Stomach (tissue), 9 donors: Measurements from ENCODE around the gene CMTM6. TPM values are rescaled to one million over a fixed set of nuclear protein-coding genes. Genes with fewer than 3 reads are reported as not detected.

Experiments
- DNase-seq, 2 donors: peaks; one replicate each; pipeline versions ENCODE4 v3.0.0 to v3.0.0-alpha.2; 2013 to 2019
- H3K27ac ChIP-seq, 5 donors: fragments of 200-600 bp in 4 of 5; sonication (generic) in 4 of 5; one replicate each; pipeline ENCODE4 v1.5.1; 2013 to 2019; ENCODE audit warnings: mild to moderate bottlenecking in 1 of 5, moderate library complexity in 1 of 5
- H3K27me3 ChIP-seq, 3 donors: fragments of 200-600 bp; sonication (generic); one replicate each; pipeline ENCODE4 v1.5.1; 2017 to 2019; ENCODE audit warnings: mixed run types in 1 of 3
- H3K36me3 ChIP-seq, 4 donors: fragments of 200-600 bp; sonication (generic); 1 replicate in 3 of 4; 2 replicates in 1 of 4; pipeline ENCODE4 v1.5.1; 2016 to 2019
- H3K4me1 ChIP-seq, 4 donors: fragments of 200-600 bp; sonication (generic); one replicate each; pipeline ENCODE4 v1.5.1; 2016 to 2019
- H3K4me3 ChIP-seq, 4 donors: fragments of 200-600 bp; sonication (generic) in 3 of 4; one replicate each; pipeline ENCODE4 v1.5.1; 2016 to 2019; ENCODE audit warnings: mild to moderate bottlenecking in 1 of 4
- H3K9me3 ChIP-seq, 4 donors: fragments of 200-600 bp; sonication (generic); one replicate each; pipeline ENCODE4 v1.5.1; 2016 to 2019
- EP300 ChIP-seq: sonication (generic); formaldehyde crosslinking; IDR thresholded peaks from one replicate; pipeline ENCODE4 v1.6.1; 2017; ENCODE audit warnings: antibody characterized with exemption
- POLR2A ChIP-seq, 4 donors: fragments of 450-650 bp; IDR thresholded peaks; one replicate each; pipeline ENCODE4 v1.6.1; 2016; ENCODE audit warnings: antibody characterized with exemption in 4 of 4, control low read depth in 2 of 4, mild to moderate bottlenecking in 1 of 4, moderate library complexity in 1 of 4
- POLR2AphosphoS5 ChIP-seq, 3 donors: sonication (generic); formaldehyde crosslinking; IDR thresholded peaks; one replicate each; pipeline ENCODE4 v1.6.1; 2016; ENCODE audit warnings: antibody characterized with exemption in 3 of 3
- WGBS, 5 donors: extraction: QIAGEN DNeasy Blood & Tissue Kit in 3 of 5; methylation state at CpG; one replicate each; pipeline versions ENCODE4 v1.1.5 to v1.1.7; 2013 to 2018; 5-methylcytosine and 5-hydroxymethylcytosine counted together
- intact Hi-C: fragments of 100-400 bp; cut with DNase I; formaldehyde crosslinking; loops from one replicate; pipeline ENCODE4 v1.15.1; 2023; ENCODE audit warnings: low total_unique reads
- polyA plus RNA-seq, 3 donors: library from polyadenylated mRNA; stranded (reverse); fragments of 200-250 nt; gene quantifications; one replicate each; pipeline ENCODE4 v1.2.3, GENCODE V29; 2013
- total RNA-seq, 5 donors: library from RNA; depleted of rRNA; stranded (reverse); fragments of >200 nt; gene quantifications; one replicate each; pipeline versions ENCODE4 v1.1.0 to v1.2.3, GENCODE V29; 2014 to 2016
- TF ChIP-seq, protein P1 (sequence below), 7 experiments: fragments of 450-650 bp in 4 of 7; fragments of 200-600 bp in 3 of 7; sonication (generic) in 3 of 7; IDR thresholded peaks; one replicate each; pipeline ENCODE4 v1.5.1; 2016 to 2019; ENCODE audit warnings: antibody characterized with exemption in 7 of 7, control low read depth in 2 of 7, mild to moderate bottlenecking in 1 of 7
- donor health status: healthy with polysubstance abuse.
- donor health status: Bipolar disorder and iron deficiency.
- donor health status: healthy.

Gene CMTM6
- total and polyA plus RNA-seq, 8 donors: 5.8 to 133 (median 15.2) TPM

DNA sequence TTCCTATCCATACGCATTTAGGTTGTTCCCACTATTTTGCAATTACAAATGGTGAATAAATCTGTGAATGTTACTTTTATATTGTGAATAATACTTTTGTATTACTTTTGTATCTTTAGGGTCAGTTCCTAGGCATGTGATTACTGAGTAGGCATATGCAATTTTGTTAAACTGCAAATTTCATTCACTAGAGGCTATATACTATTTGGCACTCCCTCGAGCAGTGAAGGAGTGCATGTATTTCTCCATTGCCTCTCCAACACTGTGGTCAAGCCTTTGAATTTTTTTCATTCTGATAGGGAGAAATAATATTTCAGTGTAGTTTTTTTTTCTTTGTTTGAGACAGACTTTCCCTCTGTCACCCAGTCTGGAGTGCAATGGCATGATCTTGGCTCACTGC lies 8.4 kb upstream of the CMTM6 start:
- intact Hi-C loops: loop anchor here (5.0 kb wide), 1 partner anchor 151 kb away; no protein-coding TSS in a partner anchor
- Histone ChIP-seq H3K9me3 (no peaks in the 10 kb centered on the region), H3K4me1 (peaks cover 0 to 17% (median 0%) of the 10 kb centered on the region in 4 donors), H3K36me3 (no peaks in the 10 kb centered on the region), H3K27ac (no peak overlapping the region), H3K4me3 (no peak overlapping the region), H3K27me3 (no peaks in the 10 kb centered on the region)
- TF ChIP-seq EP300: no peak
- TF ChIP-seq POLR2A (IDR thresholded peaks at IDR 0.05): no peak
- no peak for TF ChIP-seq POLR2AphosphoS5 (IDR thresholded peaks at IDR 0.05)
- TF ChIP-seq, protein P1, sequence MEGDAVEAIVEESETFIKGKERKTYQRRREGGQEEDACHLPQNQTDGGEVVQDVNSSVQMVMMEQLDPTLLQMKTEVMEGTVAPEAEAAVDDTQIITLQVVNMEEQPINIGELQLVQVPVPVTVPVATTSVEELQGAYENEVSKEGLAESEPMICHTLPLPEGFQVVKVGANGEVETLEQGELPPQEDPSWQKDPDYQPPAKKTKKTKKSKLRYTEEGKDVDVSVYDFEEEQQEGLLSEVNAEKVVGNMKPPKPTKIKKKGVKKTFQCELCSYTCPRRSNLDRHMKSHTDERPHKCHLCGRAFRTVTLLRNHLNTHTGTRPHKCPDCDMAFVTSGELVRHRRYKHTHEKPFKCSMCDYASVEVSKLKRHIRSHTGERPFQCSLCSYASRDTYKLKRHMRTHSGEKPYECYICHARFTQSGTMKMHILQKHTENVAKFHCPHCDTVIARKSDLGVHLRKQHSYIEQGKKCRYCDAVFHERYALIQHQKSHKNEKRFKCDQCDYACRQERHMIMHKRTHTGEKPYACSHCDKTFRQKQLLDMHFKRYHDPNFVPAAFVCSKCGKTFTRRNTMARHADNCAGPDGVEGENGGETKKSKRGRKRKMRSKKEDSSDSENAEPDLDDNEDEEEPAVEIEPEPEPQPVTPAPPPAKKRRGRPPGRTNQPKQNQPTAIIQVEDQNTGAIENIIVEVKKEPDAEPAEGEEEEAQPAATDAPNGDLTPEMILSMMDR (IDR thresholded peaks at IDR 0.05): no peak
- 70 to 84% (median 78%) methylated on average over 2 of the region's 2 CpGs for WGBS, 5 donors
- DNase-seq: no peak

DNA sequence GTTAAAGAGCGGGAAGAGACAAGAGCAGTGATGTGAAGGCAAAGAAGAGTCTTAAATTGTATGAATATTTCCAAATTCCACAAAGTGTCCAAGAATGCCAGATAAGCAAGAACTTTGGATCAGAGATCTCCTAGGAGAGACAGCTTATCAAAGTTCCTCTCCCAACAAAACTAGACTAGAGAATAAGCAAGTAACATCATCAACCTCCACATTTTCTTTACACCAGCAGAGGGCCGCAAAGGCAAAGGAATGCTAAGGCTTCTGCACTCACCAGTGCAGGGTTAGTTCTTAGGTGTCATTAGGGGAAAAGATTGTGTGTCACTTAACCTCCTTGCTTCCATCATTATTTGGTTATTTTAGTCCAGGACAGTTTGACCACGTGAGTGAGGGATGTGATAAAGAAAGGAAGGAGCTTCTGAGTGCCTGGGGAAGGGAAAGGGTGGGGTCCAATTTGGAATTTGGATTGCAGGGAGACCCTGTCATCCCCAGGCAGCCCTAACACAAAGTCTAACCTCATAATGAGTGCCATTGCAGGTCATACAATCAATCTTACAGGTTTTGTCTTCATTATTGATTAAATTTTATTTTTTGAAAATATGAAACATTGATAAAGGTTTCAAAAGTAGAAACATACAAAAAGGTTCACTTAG lies 7.5 kb upstream of the CMTM6 start:
- Histone ChIP-seq H3K27ac (no peak overlapping the region), H3K4me1 (peaks cover 0 to 17% (median 0%) of the 10 kb centered on the region in 4 donors), H3K27me3 (no peaks in the 10 kb centered on the region), H3K4me3 (no peak overlapping the region), H3K36me3 (no peaks in the 10 kb centered on the region), H3K9me3 (no peaks in the 10 kb centered on the region)
- WGBS, 5 donors: 29 to 32% (median 31%) methylated on average over 3 of the region's 3 CpGs
- intact Hi-C loops: loop anchor here (5.0 kb wide), 1 partner anchor 152 kb away; no protein-coding TSS in a partner anchor
- TF ChIP-seq POLR2A (IDR thresholded peaks at IDR 0.05) (no peak), POLR2AphosphoS5 (IDR thresholded peaks at IDR 0.05) (peak in 1 of 3 donors; percentile 53)
- TF ChIP-seq, protein P1 (IDR thresholded peaks at IDR 0.05): peak in 5 of 7 experiments; percentile 49 to 80 (median 64)
- DNase-seq: peak; percentile 62 to 89

GRCh38 chr3:32508711-32509110 lies 6.1 kb upstream of the CMTM6 start:
- WGBS, 5 donors: 35 to 43% (median 39%) methylated on average over 7 of the region's 7 CpGs
- peak in 1 of 2 donors; percentile 61 for DNase-seq
- H3K36me3 ChIP-seq: no peaks in the 10 kb centered on the region
- no peak overlapping the region for H3K27ac ChIP-seq
- peaks cover 0 to 17% (median 0%) of the 10 kb centered on the region in 4 donors for H3K4me1 ChIP-seq
- no peak overlapping the region for H3K4me3 ChIP-seq
- intact Hi-C loops: no loop called here
- H3K9me3 ChIP-seq: no peaks in the 10 kb centered on the region
- TF ChIP-seq, protein P1 (IDR thresholded peaks at IDR 0.05): no peak
- no peak for TF ChIP-seq EP300
- TF ChIP-seq POLR2A (IDR thresholded peaks at IDR 0.05): no peak
- no peak for TF ChIP-seq POLR2AphosphoS5 (IDR thresholded peaks at IDR 0.05)
- no peaks in the 10 kb centered on the region for H3K27me3 ChIP-seq

DNA sequence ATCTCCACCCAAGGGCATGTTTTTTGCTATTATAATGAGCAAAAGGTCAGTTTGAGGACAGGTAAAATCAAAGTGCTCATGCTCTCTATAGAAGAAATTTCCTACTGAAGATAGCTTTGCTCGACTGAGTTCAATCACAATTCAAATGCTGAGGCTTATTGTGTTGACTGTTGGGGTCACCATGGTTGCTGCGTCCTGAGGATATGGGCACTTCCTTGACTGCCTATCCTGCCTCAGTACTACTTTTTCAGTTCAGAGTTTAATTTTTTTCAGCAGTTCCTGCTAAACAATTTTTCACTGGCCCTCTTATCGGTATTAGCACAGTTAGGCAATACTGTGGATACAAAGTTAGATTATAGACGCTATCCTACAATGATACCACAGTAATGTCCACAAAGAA lies 3.8 kb upstream of the CMTM6 start:
- H3K27me3 ChIP-seq: no peaks in the 10 kb centered on the region
- peaks cover 1 to 28% (median 6%) of the 10 kb centered on the region in 4 donors for H3K4me1 ChIP-seq
- DNase-seq: no peak
- H3K27ac ChIP-seq: no peak overlapping the region
- H3K9me3 ChIP-seq: no peaks in the 10 kb centered on the region
- WGBS, 5 donors: 23 to 74% (median 42%) methylated on average over 4 of the region's 4 CpGs
- H3K36me3 ChIP-seq: no peaks in the 10 kb centered on the region
- H3K4me3 ChIP-seq: no peak overlapping the region
- TF ChIP-seq POLR2A (IDR thresholded peaks at IDR 0.05) (no peak), EP300 (no peak), POLR2AphosphoS5 (IDR thresholded peaks at IDR 0.05) (no peak)
- TF ChIP-seq, protein P1 (IDR thresholded peaks at IDR 0.05): no peak
- intact Hi-C loops: no loop called here
